ENCODE data around the gene ANKRD33B. TPM values are rescaled to one million over a fixed set of nuclear protein-coding genes. Genes with fewer than 3 reads are reported as not detected.

ANKRD33B gene
- polyA plus RNA-seq, 3 donors, result 0.05 TPM; not detected in 2

- Mint-ChIP-seq H3K9me3 (peaks cover 0 to 7% (median 2%) of the 10 kb centered on the region in 7 donors), H3K36me3 (peaks cover 5% of the 10 kb centered on the region in 2 donors), H3K4me3 (peak overlapping the region; percentile 68 to 77), H3K27ac (peak overlapping the region; percentile 49 to 92 (median 76)), H3K27me3 (ENCODE audit: low read depth in 3 of 3) (peaks cover 2 to 11% (median 5%) of the 10 kb centered on the region in 3 donors), H3K4me1 (peaks cover 54% of the 10 kb centered on the region)
- 6% methylated on average over 7 of the region's 12 CpGs for WGBS (ENCODE audit: insufficient coverage)
- no peaks in the 10 kb centered on the region for H4K20me1 ChIP-seq (ENCODE audit: insufficient read depth, low read length)
- DNase-seq, result peak; percentile 53 to 71 (median 69)
- H3K4me2 ChIP-seq (replicated peaks; ENCODE audit: extremely low read depth, low read length, poor library complexity, severe bottlenecking), result peak overlapping the region; percentile 14
- peak overlapping the region; percentile 8 for H2AFZ ChIP-seq (ENCODE audit: insufficient read depth, low read depth, low read length, poor library complexity, severe bottlenecking)
- intact Hi-C loops (cut with micrococcal nuclease), result loop anchor here (5.0 kb wide), 2 partner anchors 49 to 174 kb away; no protein-coding TSS in a partner anchor
- H3K9me3 ChIP-seq (replicated peaks in 1 of 2; ENCODE audit: control insufficient read depth in 1 of 2, insufficient read depth in 1 of 2, low read length in 2 of 2), result no peaks in the 10 kb centered on the region
- H3K27ac ChIP-seq (ENCODE audit: low read depth in 1 of 2, low read length in 2 of 2), result peak overlapping the region in 1 of 2 donors; percentile 40
- no peak overlapping the region for H3K4me3 ChIP-seq (replicated peaks in 1 of 3; ENCODE audit: low read depth in 2 of 3, low read length in 3 of 3)
- no peaks in the 10 kb centered on the region for H3K27me3 ChIP-seq (ENCODE audit: control insufficient read depth in 2 of 2, insufficient read depth in 2 of 2, low read length in 2 of 2)
- peaks cover 13% of the 10 kb centered on the region for H3K79me2 ChIP-seq (ENCODE audit: insufficient read depth, low read length)
- no peaks in the 10 kb centered on the region for H3K36me3 ChIP-seq (replicated peaks in 1 of 2; ENCODE audit: control insufficient read depth in 1 of 2, insufficient read depth in 2 of 2, low read length in 2 of 2)
- peaks cover 40 to 49% of the 10 kb centered on the region in 2 donors for H3K4me1 ChIP-seq (ENCODE audit: control insufficient read depth in 1 of 2, insufficient read depth in 2 of 2, low read length in 2 of 2)
- no peak overlapping the region for H3K9ac ChIP-seq (ENCODE audit: insufficient read depth, low read length, poor library complexity, severe bottlenecking)
- no peak for TF ChIP-seq CTCF (IDR thresholded peaks at IDR 0.05)
Observed at GRCh38 chr5:10626473-10627013, 62.7 kb downstream of the ANKRD33B start.

GRCh38 chr5:10627160-10627701 is 63.4 kb downstream of the ANKRD33B start:
- peak overlapping the region; percentile 40 to 43 for H3K27ac ChIP-seq (ENCODE audit: low read depth in 1 of 2, low read length in 2 of 2)
- Mint-ChIP-seq H3K4me3 (peak overlapping the region; percentile 67 to 87), H3K27me3 (ENCODE audit: low read depth in 3 of 3) (peaks cover 2 to 11% (median 5%) of the 10 kb centered on the region in 3 donors), H3K4me1 (peaks cover 54% of the 10 kb centered on the region), H3K27ac (peak overlapping the region; percentile 66 to 94 (median 82)), H3K9me3 (peaks cover 0 to 7% (median 2%) of the 10 kb centered on the region in 7 donors), H3K36me3 (peaks cover 5% of the 10 kb centered on the region in 2 donors)
- no peak for TF ChIP-seq CTCF (IDR thresholded peaks at IDR 0.05)
- intact Hi-C loops (cut with micrococcal nuclease), result loop anchor here (5.0 kb wide), 2 partner anchors 50 to 175 kb away; no protein-coding TSS in a partner anchor
- peak overlapping the region in 1 of 3 experiments; percentile 67 for H3K4me3 ChIP-seq (replicated peaks in 1 of 3; ENCODE audit: low read depth in 2 of 3, low read length in 3 of 3)
- H3K27me3 ChIP-seq (ENCODE audit: control insufficient read depth in 2 of 2, insufficient read depth in 2 of 2, low read length in 2 of 2), result no peaks in the 10 kb centered on the region
- peaks cover 42 to 50% of the 10 kb centered on the region in 2 donors for H3K4me1 ChIP-seq (ENCODE audit: control insufficient read depth in 1 of 2, insufficient read depth in 2 of 2, low read length in 2 of 2)
- peak overlapping the region; percentile 48 for H2AFZ ChIP-seq (ENCODE audit: insufficient read depth, low read depth, low read length, poor library complexity, severe bottlenecking)
- no peaks in the 10 kb centered on the region for H4K20me1 ChIP-seq (ENCODE audit: insufficient read depth, low read length)
- H3K79me2 ChIP-seq (ENCODE audit: insufficient read depth, low read length), result peaks cover 13% of the 10 kb centered on the region
- no peak overlapping the region for H3K9ac ChIP-seq (ENCODE audit: insufficient read depth, low read length, poor library complexity, severe bottlenecking)
- peak overlapping the region; percentile 65 for H3K4me2 ChIP-seq (replicated peaks; ENCODE audit: extremely low read depth, low read length, poor library complexity, severe bottlenecking)
- 0% methylated on average over 6 of the region's 12 CpGs for WGBS (ENCODE audit: insufficient coverage)
- DNase-seq, result no peak
- H3K36me3 ChIP-seq (replicated peaks in 1 of 2; ENCODE audit: control insufficient read depth in 1 of 2, insufficient read depth in 2 of 2, low read length in 2 of 2), result no peaks in the 10 kb centered on the region
- no peaks in the 10 kb centered on the region for H3K9me3 ChIP-seq (replicated peaks in 1 of 2; ENCODE audit: control insufficient read depth in 1 of 2, insufficient read depth in 1 of 2, low read length in 2 of 2)

Measured in CD14-positive monocyte (primary cell).